Measurements from ENCODE around the gene PRICKLE4. TPM values are rescaled to one million over a fixed set of nuclear protein-coding genes. Genes with fewer than 3 reads are reported as not detected.

The PRICKLE4 gene
- 3.8 TPM for total RNA-seq
- long read RNA-seq, result 0 reads

- ATAC-seq, result peak; percentile 65
- DNase-seq, result peak; percentile 71
- intact Hi-C loops (cut with micrococcal nuclease), result loop anchor here (10.0 kb wide), 1 partner anchor 264 kb away; no protein-coding TSS in a partner anchor
Observed at GRCh38 chr6:41780551-41781365, at the start of gene PRICKLE4. Gene PRICKLE4 (plus strand): TSS chr6:41780782. CDS start chr6:41783474, 2,692 bp downstream.

- ATAC-seq (no peak), DNase-seq (no peak)
- intact Hi-C loops (cut with micrococcal nuclease), result no loop called here
Observed at GRCh38 chr6:41731561-41732086, 49.0 kb upstream of the PRICKLE4 start.

GRCh38 chr6:41732149-41732548 is 48.4 kb upstream of the PRICKLE4 start:
- ATAC-seq, result no peak
- intact Hi-C loops (cut with micrococcal nuclease), result no loop called here
- no peak for DNase-seq

GRCh38 chr6:41732591-41733359 is 47.8 kb upstream of the PRICKLE4 start:
- ATAC-seq, result no peak
- intact Hi-C loops (cut with micrococcal nuclease), result no loop called here
- DNase-seq, result no peak

GRCh38 chr6:41733360-41733706 is 47.2 kb upstream of the PRICKLE4 start:
- no peak for ATAC-seq

GRCh38 chr6:41733707-41734665 is 46.6 kb upstream of the PRICKLE4 start:
- DNase-seq (peak; percentile 87), ATAC-seq (peak; percentile 76)
- intact Hi-C loops (cut with micrococcal nuclease), result no loop called here

More at GRCh38 chr6:41733360-41733706, 47.2 kb upstream of the PRICKLE4 start:
- intact Hi-C loops (cut with micrococcal nuclease), result no loop called here
- DNase-seq, result no peak

GRCh38 chr6:41734666-41735426 is 45.7 kb upstream of the PRICKLE4 start:
- intact Hi-C loops (cut with micrococcal nuclease), result no loop called here
- peak; percentile 84 for ATAC-seq
- peak; percentile 92 for DNase-seq

GRCh38 chr6:41735427-41736185 is 45.0 kb upstream of the PRICKLE4 start, which contains the start of gene TFEB:
Gene TFEB (minus strand): TSS chr6:41735608. CDS start chr6:41691213, 44,395 bp downstream.
- DNase-seq (peak; percentile 97), ATAC-seq (peak; percentile 62)
- intact Hi-C loops (cut with micrococcal nuclease), result no loop called here

- DNase-seq (peak; percentile 3), ATAC-seq (no peak)
- intact Hi-C loops (cut with micrococcal nuclease), result no loop called here
Observed at GRCh38 chr6:41736186-41736733, 44.3 kb upstream of the PRICKLE4 start.

- DNase-seq (peak; percentile 27), ATAC-seq (no peak)
- intact Hi-C loops (cut with micrococcal nuclease), result no loop called here
Observed at GRCh38 chr6:41736800-41737555, 43.6 kb upstream of the PRICKLE4 start.

- no peak for ATAC-seq
- intact Hi-C loops (cut with micrococcal nuclease), result no loop called here
- DNase-seq, result no peak
Observed at GRCh38 chr6:41737591-41738130, 42.9 kb upstream of the PRICKLE4 start.

GRCh38 chr6:41739041-41739440 is 41.5 kb upstream of the PRICKLE4 start:
- peak; percentile 9 for DNase-seq
- ATAC-seq, result no peak
- intact Hi-C loops (cut with micrococcal nuclease), result no loop called here

- no peak for ATAC-seq
- peak; percentile 1 for DNase-seq
- intact Hi-C loops (cut with micrococcal nuclease), result no loop called here
Observed at GRCh38 chr6:41740366-41741162, 40.0 kb upstream of the PRICKLE4 start.

GRCh38 chr6:41741625-41742490 is 38.7 kb upstream of the PRICKLE4 start:
- no peak for DNase-seq
- intact Hi-C loops (cut with micrococcal nuclease), result no loop called here
- ATAC-seq, result no peak

All from left ventricle myocardium superior (tissue), 1 donor.